Loucy (cell line): Measurements from ENCODE around the gene EIF4G3.
"Not testable (repeated sequence)": the region's sequence is repeated elsewhere in the genome, so short reads cannot be mapped to it uniquely, and the experiment has no call there.

Experiments
- H2AFZ ChIP-seq: fragments of 200-600 bp; sonication (generic); 2 replicates; pipeline ENCODE4 v1.6.0; 2016; ENCODE audit warnings: antibody characterized with exemption, mild to moderate bottlenecking, low read length, moderate library complexity
- H3F3A ChIP-seq: fragments of 200-600 bp; 2 replicates; pipeline ENCODE4 v1.6.0; 2016; ENCODE audit warnings: antibody characterized with exemption, low read depth, mild to moderate bottlenecking
- H3K27me3 ChIP-seq: fragments of 200-600 bp; sonication (generic); 2 replicates; pipeline ENCODE4 v1.6.1; 2014; ENCODE audit warnings: low read length, mild to moderate bottlenecking; ENCODE audit not compliant: insufficient read depth, poor library complexity, severe bottlenecking
- H3K36me3 ChIP-seq: fragments of 200-600 bp; sonication (generic); 2 replicates; pipeline ENCODE4 v1.6.1; 2016; ENCODE audit warnings: low read length; ENCODE audit not compliant: insufficient read depth
- H3K4me1 ChIP-seq: fragments of 200-600 bp; sonication (generic); 2 replicates; pipeline ENCODE4 v1.5.1; 2014; ENCODE audit warnings: low read length, mild to moderate bottlenecking; ENCODE audit not compliant: insufficient read depth, poor library complexity, severe bottlenecking
- H3K4me2 ChIP-seq: fragments of 200-600 bp; sonication (generic); 2 replicates; pipeline ENCODE4 v1.6.0; 2014; ENCODE audit warnings: antibody characterized with exemption, low read length, low read depth, mild to moderate bottlenecking; ENCODE audit not compliant: poor library complexity, severe bottlenecking
- H3K4me3 ChIP-seq: fragments of 200-600 bp; sonication (generic); 2 replicates; pipeline ENCODE4 v1.5.1; 2014; ENCODE audit warnings: low read length, mild to moderate bottlenecking, mixed read lengths; ENCODE audit not compliant: poor library complexity, severe bottlenecking
- H3K79me2 ChIP-seq: fragments of 200-600 bp; sonication (generic); 2 replicates; pipeline ENCODE4 v1.6.1; 2014; ENCODE audit warnings: low read length; ENCODE audit not compliant: insufficient read depth
- H3K9ac ChIP-seq: fragments of 200-600 bp; sonication (generic); 2 replicates; pipeline ENCODE4 v1.6.0; 2014; ENCODE audit warnings: mild to moderate bottlenecking, low read depth, low read length, moderate library complexity; ENCODE audit not compliant: poor library complexity, severe bottlenecking
- H3K9me2 ChIP-seq: fragments of 200-600 bp; sonication (generic); replicated peaks from 2 replicates; pipeline ENCODE4 v1.6.1; 2016; ENCODE audit warnings: low read depth, low read length, mixed read lengths
- H3K9me3 ChIP-seq: fragments of 200-600 bp; sonication (generic); 2 replicates; pipeline ENCODE4 v1.6.1; 2014; ENCODE audit warnings: mild to moderate bottlenecking, antibody characterized with exemption, low read length, low read depth; ENCODE audit not compliant: insufficient read depth
- H4K20me1 ChIP-seq: fragments of 200-600 bp; sonication (generic); 2 replicates; pipeline ENCODE4 v1.6.0; 2014; ENCODE audit warnings: antibody characterized with exemption, low read length, mild to moderate bottlenecking; ENCODE audit not compliant: insufficient read depth, poor library complexity, severe bottlenecking
- CTCF ChIP-seq: fragments of 200-600 bp; sonication (generic); conservative IDR thresholded peaks from 2 replicates; pipeline ENCODE4 v1.5.1; 2014; ENCODE audit warnings: mild to moderate bottlenecking, antibody characterized with exemption, low read length
- EZH2phosphoT487 ChIP-seq: fragments of 200-600 bp; IDR thresholded peaks from 2 replicates; pipeline ENCODE4 v1.6.1; 2018; ENCODE audit warnings: antibody characterized with exemption, mild to moderate bottlenecking, moderate library complexity, borderline replicate concordance

Gene EIF4G3

GRCh38 chr1:20867062-20867461 lies 309.6 kb downstream of the EIF4G3 start:
- Histone ChIP-seq H3K79me2 (no peaks in the 10 kb centered on the region), H3K4me2 (no peak overlapping the region)

GRCh38 chr1:20865001-20865400 lies 311.7 kb downstream of the EIF4G3 start:
- H3K9ac ChIP-seq, result no peak overlapping the region
- no peaks in the 10 kb centered on the region for H4K20me1 ChIP-seq
- H3K27me3 ChIP-seq, result no peaks in the 10 kb centered on the region
- H3K9me3 ChIP-seq, result no peaks in the 10 kb centered on the region
- no peaks in the 10 kb centered on the region for H3F3A ChIP-seq
- H3K36me3 ChIP-seq, result peaks cover 17% of the 10 kb centered on the region; the same call in 1 of the 2 replicates
- no peaks in the 10 kb centered on the region for H3K4me1 ChIP-seq
- no peak overlapping the region for H3K4me3 ChIP-seq
- H3K4me2 ChIP-seq, result no peak overlapping the region
- no peaks in the 10 kb centered on the region for H3K79me2 ChIP-seq
- H3K9me2 ChIP-seq, result no peaks in the 10 kb centered on the region
- TF ChIP-seq EZH2phosphoT487 (no peak), CTCF (no peak)
- no peak overlapping the region for H2AFZ ChIP-seq

More at GRCh38 chr1:20867062-20867461, 309.6 kb downstream of the EIF4G3 start:
- H4K20me1 ChIP-seq, result no peaks in the 10 kb centered on the region
- H3K9me2 ChIP-seq, result no peaks in the 10 kb centered on the region
- no peak overlapping the region for H3K4me3 ChIP-seq
- TF ChIP-seq EZH2phosphoT487, result no peak
- no peak for TF ChIP-seq CTCF
- H3K9me3 ChIP-seq, result no peaks in the 10 kb centered on the region
- H3K9ac ChIP-seq, result no peak overlapping the region
- H3K4me1 ChIP-seq, result no peaks in the 10 kb centered on the region
- peaks cover 9% of the 10 kb centered on the region; the same call in 1 of the 2 replicates for H3K36me3 ChIP-seq
- H3F3A ChIP-seq, result no peaks in the 10 kb centered on the region
- H3K27me3 ChIP-seq, result no peaks in the 10 kb centered on the region
- H2AFZ ChIP-seq, result no peak overlapping the region

GRCh38 chr1:20854529-20854928 lies 322.2 kb downstream of the EIF4G3 start:
- Histone ChIP-seq H3K9ac (no peak overlapping the region), H3K4me2 (no peak overlapping the region), H3K36me3 (peaks cover 48% of the 10 kb centered on the region; the same call in 1 of the 2 replicates), H3F3A (no peaks in the 10 kb centered on the region), H3K9me2 (no peaks in the 10 kb centered on the region), H3K79me2 (no peaks in the 10 kb centered on the region), H3K4me1 (no peaks in the 10 kb centered on the region), H3K27me3 (no peaks in the 10 kb centered on the region), H3K4me3 (no peak overlapping the region), H4K20me1 (no peaks in the 10 kb centered on the region), H2AFZ (no peak overlapping the region), H3K9me3 (no peaks in the 10 kb centered on the region)
- no peak for TF ChIP-seq EZH2phosphoT487
- no peak for TF ChIP-seq CTCF

GRCh38 chr1:20851791-20852190 lies 324.9 kb downstream of the EIF4G3 start:
- H3K4me2 ChIP-seq, H3K4me1 ChIP-seq, H3K4me3 ChIP-seq, H3K9me2 ChIP-seq, H3K9me3 ChIP-seq, H4K20me1 ChIP-seq, H3K27me3 ChIP-seq, H3K9ac ChIP-seq, H3K79me2 ChIP-seq, H3F3A ChIP-seq, H2AFZ ChIP-seq: not testable (repeated sequence)
- peaks cover 41% of the 10 kb centered on the region; the same call in 1 of the 2 replicates for H3K36me3 ChIP-seq
